GM12878 (cell line): ENCODE results near the gene UHRF1. TPM values are rescaled to one million over a fixed set of nuclear protein-coding genes. Genes with fewer than 3 reads are reported as not detected.

Source experiments
- ATAC-seq: fragments of 200-7000 bp; cut with Tn5 transposase; 3 replicates; pipeline ENCODE4 v1.9.1; 2020; ENCODE audit warnings: mild to moderate bottlenecking, moderate library complexity
- BruUV-seq: library from RNA; stranded (reverse); fragments of 400-500 nt; replicated peaks from 2 replicates; lab custom pipeline; 2021; lab: Mats Ljungman, UMichigan
- CTCF ChIA-PET: fragments of 300-600 bp; sonication (Branson Sonifier 250); formaldehyde crosslinking; extraction: SDS; loops from one replicate; lab custom pipeline; 2021; ENCODE audit warnings: inconsistent platforms; lab: Yijun Ruan, JAX
- POLR2A ChIA-PET: fragments of 350-600 bp; formaldehyde crosslinking; extraction: SDS; loops from one replicate; lab custom pipeline; 2021; ENCODE audit warnings: inconsistent platforms; lab: Charles Lee
- RAD21 ChIA-PET: fragments of 300-600 bp; sonication (Branson Sonifier 250); formaldehyde crosslinking; loops from one replicate; lab custom pipeline; 2023; ENCODE audit warnings: antibody characterized with exemption; ENCODE audit not compliant: unreplicated experiment; lab: Charles Lee
- SMC1A ChIA-PET: fragments of 300-600 bp; sonication (Branson Sonifier 250); formaldehyde crosslinking; loops from one replicate; lab custom pipeline; 2023; ENCODE audit not compliant: unreplicated experiment, uncharacterized antibody; lab: Charles Lee
- DNase-seq: peaks from one replicate; pipeline ENCODE4 v3.0.0-alpha.2; 2011; ENCODE audit warnings: low read depth, low spot score
- FAIRE-seq: peaks from 3 replicates; lab custom pipeline; 2011; peaks lifted over from hg19 to GRCh38; lab: Jason Lieb, UNC
- H2AFZ ChIP-seq: 2 replicates; pipeline ENCODE4 v1.6.0; 2011; ENCODE audit warnings: low read depth, low read length, control low read depth; ENCODE audit not compliant: control insufficient read depth
- H3K27ac ChIP-seq: 2 replicates; pipeline ENCODE4 v1.5.1; 2011; ENCODE audit warnings: control low read depth; ENCODE audit not compliant: control insufficient read depth, insufficient read depth
- H3K27me3 ChIP-seq, 2 experiments: replicated peaks in 1 of 2; 2 replicates each; pipeline versions ENCODE4 v1.6.0 to v1.6.1; 2011; ENCODE audit warnings: low read length in 1 of 2; ENCODE audit not compliant: control insufficient read depth in 2 of 2, insufficient read depth in 2 of 2
- H3K36me3 ChIP-seq, 2 experiments: 2 replicates each; pipeline ENCODE4 v1.5.1; 2011; ENCODE audit warnings: low read length in 1 of 2; ENCODE audit not compliant: control insufficient read depth in 2 of 2, insufficient read depth in 2 of 2
- H3K4me1 ChIP-seq: 2 replicates; pipeline ENCODE4 v1.6.1; 2011; ENCODE audit warnings: mild to moderate bottlenecking, low read length, moderate library complexity, mixed read lengths; ENCODE audit not compliant: control insufficient read depth, insufficient read depth
- H3K4me2 ChIP-seq: 2 replicates; pipeline ENCODE4 v1.6.0; 2011; ENCODE audit warnings: control low read depth; ENCODE audit not compliant: control insufficient read depth, insufficient read depth
- H3K4me3 ChIP-seq: fragments of 200-600 bp; sonication (generic); 2 replicates; pipeline ENCODE4 v1.5.1; 2016
- H3K79me2 ChIP-seq: 2 replicates; pipeline ENCODE4 v1.6.0; 2011; ENCODE audit warnings: low read length; ENCODE audit not compliant: control insufficient read depth, insufficient read depth
- H3K9ac ChIP-seq: 2 replicates; pipeline ENCODE4 v1.8.0; 2011; ENCODE audit warnings: low read length, control low read depth, mixed read lengths; ENCODE audit not compliant: control insufficient read depth, insufficient read depth
- H3K9me3 ChIP-seq: replicated peaks from 3 replicates; pipeline ENCODE4 v1.5.1; 2011; ENCODE audit warnings: mild to moderate bottlenecking, low read length; ENCODE audit not compliant: control insufficient read depth, insufficient read depth
- H4K20me1 ChIP-seq: 2 replicates; pipeline ENCODE4 v1.6.0; 2011; ENCODE audit not compliant: control insufficient read depth, insufficient read depth
- BRCA1 ChIP-seq: IDR thresholded peaks from 2 replicates; pipeline ENCODE4 v1.6.1; 2011; ENCODE audit warnings: low read depth, low read length, improper control_type of control experiment
- E2F8 ChIP-seq: fragments of 450-650 bp; IDR thresholded peaks from 2 replicates; pipeline ENCODE4 v1.6.1; 2018; ENCODE audit warnings: mild to moderate bottlenecking, low read depth, moderate library complexity; ENCODE audit not compliant: partially characterized antibody
- MLLT1 ChIP-seq: fragments of 450-650 bp; IDR thresholded peaks from 2 replicates; pipeline ENCODE4 v1.6.1; 2016; ENCODE audit warnings: mild to moderate bottlenecking
- MXI1 ChIP-seq: fragments of 150-350 bp; IDR thresholded peaks from 2 replicates; pipeline ENCODE4 v1.6.1; 2011; ENCODE audit warnings: low read depth, mild to moderate bottlenecking, inconsistent platforms, low read length, improper control_type of control experiment
- RUNX3 ChIP-seq: IDR thresholded peaks from 2 replicates; pipeline ENCODE4 v1.6.1; 2012; ENCODE audit warnings: low read length, inconsistent platforms
- SMAD1 ChIP-seq: fragments of 450-650 bp; IDR thresholded peaks from 2 replicates; pipeline ENCODE4 v1.6.1; 2018; ENCODE audit warnings: mild to moderate bottlenecking, low read depth; ENCODE audit not compliant: partially characterized antibody
- SMARCA5 ChIP-seq: fragments of 450-650 bp; IDR thresholded peaks from 2 replicates; pipeline ENCODE4 v1.6.1; 2017; ENCODE audit warnings: mild to moderate bottlenecking
- SMC3 ChIP-seq: IDR thresholded peaks from 2 replicates; pipeline ENCODE4 v1.6.1; 2011; ENCODE audit warnings: low read length, improper control_type of control experiment, borderline replicate concordance
- SREBF1 ChIP-seq: IDR thresholded peaks from 2 replicates; pipeline ENCODE4 v1.6.1; 2012; ENCODE audit warnings: mild to moderate bottlenecking, low read length
- SUZ12 ChIP-seq: fragments of 200-600 bp; sonication (generic); IDR thresholded peaks from one replicate; pipeline ENCODE4 v1.6.1; 2018; ENCODE audit warnings: antibody characterized with exemption, mild to moderate bottlenecking; ENCODE audit not compliant: unreplicated experiment
- WGBS: methylation state at CpG from one replicate; pipeline ENCODE4 v1.1.6; 2016; ENCODE audit warnings: low lambda C conversion rate; ENCODE audit not compliant: insufficient replicate concordance, insufficient coverage; ENCODE audit errors: missing lambda C conversion rate; 5-methylcytosine and 5-hydroxymethylcytosine counted together
- in situ Hi-C: fragments of 300-500 bp; cut with MboI; formaldehyde crosslinking; loops from 9 replicates; pipeline ENCODE4 v1.14.3; 2018; ENCODE audit warnings: mixed read lengths
- intact Hi-C: fragments of 100-400 bp; cut with micrococcal nuclease; formaldehyde crosslinking; loops from one replicate; pipeline ENCODE4 v1.14.2; 2022; ENCODE audit not compliant: unreplicated experiment
- polyA plus RNA-seq, 11 experiments: library from polyadenylated mRNA; depleted of rRNA in 4 of 11; unstranded in 6 of 11; stranded (reverse) in 5 of 11; fragments of >200 nt; fragmentation: Nextera tagmentation in 4 of 11; fragmentation: Illumina TruSeq in 1 of 11; extraction: Ambion mirVana in 4 of 11; extraction: Trizol in 1 of 11; gene quantifications; 1 replicate in 1 of 11; 2 replicates in 10 of 11; pipeline versions ENCODE4 v1.2.1 to v1.2.3, GENCODE V29; 2011 to 2016; ENCODE audit warnings: inconsistent platforms in 2 of 11, missing spikeins in 2 of 11, low read depth in 1 of 11
- total RNA-seq, 4 experiments: library from RNA; depleted of rRNA in 3 of 4; stranded (reverse); fragments of >200 nt in 3 of 4; fragmentation: Illumina TruSeq in 1 of 4; extraction: Trizol in 1 of 4; gene quantifications; 2 replicates each; pipeline versions ENCODE4 v1.2.1 to v1.2.3, GENCODE V29; 2013 to 2021
- TF ChIP-seq, protein P1 (sequence below): fragments of 450-650 bp; IDR thresholded peaks from 2 replicates; pipeline ENCODE4 v1.6.1; 2016; ENCODE audit warnings: mild to moderate bottlenecking, moderate library complexity, borderline replicate concordance

The UHRF1 gene
- total and polyA plus RNA-seq, 10 of the 15 experiments (the other 5 are each of a cell fraction or from before 2014, with no cell fraction given), result 13.0 to 109 (median 37.7) TPM

DNA sequence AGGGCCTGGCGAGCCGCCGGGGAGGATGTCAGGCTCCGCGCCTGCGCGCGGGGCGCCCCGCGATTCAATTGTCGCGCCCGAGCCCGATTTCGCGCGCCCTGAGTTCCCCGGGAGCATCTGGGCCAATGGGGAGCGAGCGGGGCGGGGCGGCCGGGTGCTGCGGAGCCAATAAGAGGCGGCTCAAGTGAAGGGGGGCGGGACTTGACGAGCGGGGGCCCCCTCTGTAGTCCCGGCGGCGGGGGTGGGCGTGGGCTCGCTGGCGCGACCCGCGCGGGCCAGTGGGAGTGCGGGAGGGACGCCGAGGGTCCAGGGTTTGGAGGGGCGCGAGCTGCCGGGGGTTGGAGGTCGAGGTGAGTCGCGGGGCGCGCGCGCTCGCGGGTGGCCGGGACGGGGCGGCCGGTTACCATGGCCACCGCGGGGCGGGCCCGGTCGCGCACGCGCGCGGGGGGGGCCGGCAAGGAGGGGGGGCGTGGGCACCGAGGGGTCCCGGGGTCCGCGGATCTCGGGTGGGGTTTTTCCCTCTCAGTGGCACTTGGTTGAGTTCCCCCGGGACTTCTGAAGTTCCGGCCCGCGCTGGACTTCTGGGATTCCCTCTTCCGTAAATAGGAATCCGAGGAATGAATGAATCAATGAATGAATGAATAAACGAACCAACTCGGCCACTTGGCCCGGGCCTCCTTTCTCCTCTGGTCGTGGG is 744 bp downstream of the UHRF1 start (continued):
- no peak for TF ChIP-seq E2F8
- TF ChIP-seq SMARCA5, result 0 out of 2 replicates have a peak, but pooled peaks have one; percentile 1

DNA sequence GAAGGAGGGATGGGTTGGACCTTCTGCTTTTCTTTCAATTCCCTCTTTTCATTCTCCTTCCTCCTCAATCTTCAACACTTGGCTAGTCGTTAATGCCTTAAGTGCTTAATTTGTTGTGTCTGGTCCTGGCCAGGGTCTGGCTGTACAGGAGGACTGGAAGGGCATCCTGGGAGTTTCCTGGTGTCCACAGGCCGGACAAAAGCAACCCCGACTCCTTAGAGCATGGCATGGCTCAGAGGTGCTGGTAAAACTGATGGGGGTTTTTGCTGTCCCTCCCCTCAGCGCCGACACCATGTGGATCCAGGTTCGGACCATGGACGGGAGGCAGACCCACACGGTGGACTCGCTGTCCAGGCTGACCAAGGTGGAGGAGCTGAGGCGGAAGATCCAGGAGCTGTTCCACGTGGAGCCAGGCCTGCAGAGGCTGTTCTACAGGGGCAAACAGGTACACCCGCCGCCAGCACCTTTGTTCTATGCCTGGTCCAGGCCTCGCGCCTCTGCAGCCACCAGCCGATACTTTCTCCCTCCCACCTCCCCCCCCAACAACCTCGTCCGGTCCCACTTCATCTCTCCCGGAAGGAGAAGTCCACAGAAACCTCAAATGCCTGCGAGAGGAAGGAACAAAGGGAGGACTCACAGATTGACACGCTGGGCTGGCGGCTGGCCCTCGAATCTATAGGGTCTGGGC is 1.4 kb downstream of the UHRF1 start:
- peak overlapping the region; percentile 100 for H3K4me2 ChIP-seq
- CTCF ChIA-PET, result interaction anchor here (0.6 to 4.8 kb wide), 23 partner anchors 8 to 1383 kb away, joined by 3 to 310 read pairs (median 6); partner anchors contain the start of genes ARRDC5, FEM1A, KDM4B and PLIN3
- no peaks in the 10 kb centered on the region for H3K27me3 ChIP-seq
- H4K20me1 ChIP-seq, result no peaks in the 10 kb centered on the region
- H3K36me3 ChIP-seq, result peaks cover 3 to 13% of the 10 kb centered on the region in 2 experiments
- intact Hi-C loops, result loop anchor here (1.0 to 5.0 kb wide), 4 partner anchors 38 to 188 kb away; partner anchors contain the start of genes DPP9 and KDM4B
- peak overlapping the region; percentile 78 for H3K27ac ChIP-seq
- FAIRE-seq (no peak), DNase-seq (no peak), ATAC-seq (peak; percentile 20)
- no TSS peak for BruUV-seq
- peaks cover 55% of the 10 kb centered on the region for H3K79me2 ChIP-seq
- WGBS, result 1% methylated on average over 23 of the region's 23 CpGs
- POLR2A ChIA-PET, result interaction anchor here (1.1 to 2.4 kb wide), 4 partner anchors 40 to 101 kb away, joined by 3 to 13 read pairs (median 10); partner anchors contain the start of genes KDM4B and PLIN3
- in situ Hi-C loops, result loop anchor here (5.0 kb wide), 2 partner anchors 38 to 103 kb away; no protein-coding TSS in a partner anchor
- SMC1A ChIA-PET, result interaction anchor here (0.9 to 4.0 kb wide), 9 partner anchors 38 to 101 kb away, joined by 3 to 94 read pairs (median 17); partner anchors contain the start of gene PLIN3
- peak overlapping the region; percentile 76 for H2AFZ ChIP-seq
- peak overlapping the region; percentile 89 for H3K9ac ChIP-seq
- H3K4me3 ChIP-seq, result peak overlapping the region; percentile 99
- H3K9me3 ChIP-seq, result no peaks in the 10 kb centered on the region
- peaks cover 33% of the 10 kb centered on the region for H3K4me1 ChIP-seq
- RAD21 ChIA-PET, result interaction anchor here (1.1 to 5.4 kb wide), 13 partner anchors 41 to 121 kb away, joined by 3 to 176 read pairs (median 7); partner anchors contain the start of genes FEM1A, PLIN3 and TICAM1
- TF ChIP-seq MXI1 (peak; percentile 50; the same call in 1 of the 2 replicates), BRCA1 (no peak), RUNX3 (peak; percentile 44; the same call in 1 of the 2 replicates), SMC3 (no peak), MLLT1 (no peak), SUZ12 (no peak), SMAD1 (no peak), SREBF1 (no peak)
- TF ChIP-seq, protein P1, sequence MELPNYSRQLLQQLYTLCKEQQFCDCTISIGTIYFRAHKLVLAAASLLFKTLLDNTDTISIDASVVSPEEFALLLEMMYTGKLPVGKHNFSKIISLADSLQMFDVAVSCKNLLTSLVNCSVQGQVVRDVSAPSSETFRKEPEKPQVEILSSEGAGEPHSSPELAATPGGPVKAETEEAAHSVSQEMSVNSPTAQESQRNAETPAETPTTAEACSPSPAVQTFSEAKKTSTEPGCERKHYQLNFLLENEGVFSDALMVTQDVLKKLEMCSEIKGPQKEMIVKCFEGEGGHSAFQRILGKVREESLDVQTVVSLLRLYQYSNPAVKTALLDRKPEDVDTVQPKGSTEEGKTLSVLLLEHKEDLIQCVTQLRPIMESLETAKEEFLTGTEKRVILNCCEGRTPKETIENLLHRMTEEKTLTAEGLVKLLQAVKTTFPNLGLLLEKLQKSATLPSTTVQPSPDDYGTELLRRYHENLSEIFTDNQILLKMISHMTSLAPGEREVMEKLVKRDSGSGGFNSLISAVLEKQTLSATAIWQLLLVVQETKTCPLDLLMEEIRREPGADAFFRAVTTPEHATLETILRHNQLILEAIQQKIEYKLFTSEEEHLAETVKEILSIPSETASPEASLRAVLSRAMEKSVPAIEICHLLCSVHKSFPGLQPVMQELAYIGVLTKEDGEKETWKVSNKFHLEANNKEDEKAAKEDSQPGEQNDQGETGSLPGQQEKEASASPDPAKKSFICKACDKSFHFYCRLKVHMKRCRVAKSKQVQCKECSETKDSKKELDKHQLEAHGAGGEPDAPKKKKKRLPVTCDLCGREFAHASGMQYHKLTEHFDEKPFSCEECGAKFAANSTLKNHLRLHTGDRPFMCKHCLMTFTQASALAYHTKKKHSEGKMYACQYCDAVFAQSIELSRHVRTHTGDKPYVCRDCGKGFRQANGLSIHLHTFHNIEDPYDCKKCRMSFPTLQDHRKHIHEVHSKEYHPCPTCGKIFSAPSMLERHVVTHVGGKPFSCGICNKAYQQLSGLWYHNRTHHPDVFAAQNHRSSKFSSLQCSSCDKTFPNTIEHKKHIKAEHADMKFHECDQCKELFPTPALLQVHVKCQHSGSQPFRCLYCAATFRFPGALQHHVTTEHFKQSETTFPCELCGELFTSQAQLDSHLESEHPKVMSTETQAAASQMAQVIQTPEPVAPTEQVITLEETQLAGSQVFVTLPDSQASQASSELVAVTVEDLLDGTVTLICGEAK, result no peak
